Measurements from ENCODE around the gene AP3B1. TPM values are rescaled to one million over a fixed set of nuclear protein-coding genes. Genes with fewer than 3 reads are reported as not detected.
"Not testable (repeated sequence)": the region's sequence is repeated elsewhere in the genome, so short reads cannot be mapped to it uniquely, and the experiment has no call there.

AP3B1 gene
- total RNA-seq, 1 experiment from 2014 or later, result 30.3 TPM

DNA sequence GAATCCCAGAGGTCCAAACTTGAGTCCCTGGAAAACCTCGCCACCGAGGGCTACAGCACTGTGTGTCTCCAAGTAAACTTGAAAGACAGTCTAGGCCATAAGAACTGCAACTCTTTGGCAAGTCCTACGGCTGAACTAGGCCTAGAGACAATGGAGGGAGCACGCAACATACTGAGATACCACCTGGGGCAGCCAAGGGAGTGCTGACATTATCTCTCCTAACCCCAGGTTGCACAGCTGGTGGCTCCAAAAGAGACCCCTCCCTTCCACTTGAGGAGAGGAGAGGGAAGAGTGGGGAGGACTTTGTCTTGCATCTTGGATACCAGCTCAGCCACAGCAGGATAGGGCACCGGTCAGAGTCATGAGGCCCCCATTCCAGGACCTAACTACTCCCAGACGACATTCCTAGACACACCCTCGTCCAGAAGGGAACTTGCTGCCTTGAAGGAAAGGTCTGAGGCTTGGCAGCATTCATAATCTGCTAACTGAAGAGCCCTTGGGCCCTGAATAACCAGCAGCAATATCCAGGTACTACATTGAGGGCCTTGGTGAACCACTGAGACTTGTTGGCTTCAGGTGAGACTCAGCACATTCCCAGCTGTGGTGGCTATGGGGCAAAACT lies 42.7 kb downstream of the AP3B1 start:
- no peak for DNase-seq (ENCODE audit: low read depth)

DNA sequence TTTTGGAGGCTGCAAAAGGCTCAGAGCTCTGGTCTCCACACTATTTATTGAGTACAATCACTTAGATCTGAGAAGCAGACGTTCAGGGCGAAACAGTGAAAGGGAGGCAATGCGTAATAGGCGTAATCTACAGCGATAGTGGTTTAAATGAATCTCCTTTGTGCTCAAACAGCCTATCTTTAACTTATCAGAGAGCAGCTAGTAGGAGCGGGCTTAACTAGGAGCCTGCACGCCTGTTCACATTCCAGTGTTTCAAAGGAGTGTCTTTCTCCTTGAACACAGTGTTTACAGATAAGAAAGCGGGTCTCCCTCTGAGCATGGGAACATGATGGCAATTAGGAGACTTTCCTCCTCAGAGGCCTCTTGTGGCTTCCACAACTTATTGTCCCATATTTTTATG lies 49.4 kb downstream of the AP3B1 start:
- no peak for DNase-seq (ENCODE audit: low read depth)

DNA sequence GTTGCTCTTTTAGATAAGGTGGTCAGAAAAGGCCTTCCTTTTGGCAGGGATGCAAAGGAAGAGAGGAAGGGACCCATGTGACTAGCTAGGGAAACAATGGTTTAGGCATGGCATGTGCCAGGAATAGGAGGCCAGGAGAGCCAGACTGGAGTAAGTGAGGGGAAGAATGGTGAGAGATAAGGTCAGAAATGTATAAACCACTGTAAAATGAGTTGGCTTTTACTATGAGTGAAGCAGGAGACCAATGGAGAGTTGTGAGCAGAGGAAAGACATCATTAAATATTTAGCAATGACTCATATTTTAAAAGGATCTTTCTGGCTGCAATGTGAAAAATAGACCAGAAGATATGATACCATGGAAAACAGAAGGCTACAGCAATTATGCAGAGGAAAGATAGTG lies 50.9 kb downstream of the AP3B1 start:
- DNase-seq (ENCODE audit: low read depth), result peak; percentile 73

DNA sequence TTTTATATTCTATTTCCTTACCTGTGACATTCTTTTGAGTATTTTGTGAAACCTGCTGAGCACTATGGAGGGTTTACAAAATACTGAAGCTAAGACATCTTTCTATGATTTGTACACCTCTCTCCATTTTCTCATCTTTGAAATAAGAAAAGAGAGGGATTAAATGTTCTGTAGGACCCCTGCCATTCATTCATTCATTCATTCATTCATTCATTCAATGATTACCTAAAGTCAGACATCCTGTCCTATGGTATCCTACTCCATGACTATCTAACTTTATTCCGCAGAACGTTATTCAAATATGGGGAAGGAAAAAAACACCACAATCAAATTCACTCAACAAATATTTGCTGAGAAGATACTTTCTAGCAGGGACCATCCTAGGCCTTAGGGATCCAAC lies 51.4 kb downstream of the AP3B1 start:
- no peak for DNase-seq (ENCODE audit: low read depth)

DNA sequence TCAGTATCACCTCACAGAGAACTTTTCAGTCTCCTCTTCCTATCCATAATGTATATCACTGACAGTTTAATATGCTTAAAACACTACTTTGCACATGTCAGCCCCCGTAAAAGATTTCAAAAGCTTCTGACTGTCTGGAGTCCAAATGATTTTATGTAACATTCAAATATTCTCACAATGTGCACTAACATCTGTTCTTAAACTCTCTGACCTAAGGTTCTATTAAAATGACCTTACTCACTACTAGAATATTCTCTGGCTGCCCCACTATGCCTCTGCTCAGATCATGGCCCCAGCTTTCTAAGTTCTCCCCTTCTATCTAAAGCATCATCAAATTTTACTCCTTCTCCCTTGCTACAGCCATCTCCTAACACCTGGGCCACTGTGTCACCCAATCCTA lies 52.5 kb downstream of the AP3B1 start:
- DNase-seq (ENCODE audit: low read depth), result no peak

DNA sequence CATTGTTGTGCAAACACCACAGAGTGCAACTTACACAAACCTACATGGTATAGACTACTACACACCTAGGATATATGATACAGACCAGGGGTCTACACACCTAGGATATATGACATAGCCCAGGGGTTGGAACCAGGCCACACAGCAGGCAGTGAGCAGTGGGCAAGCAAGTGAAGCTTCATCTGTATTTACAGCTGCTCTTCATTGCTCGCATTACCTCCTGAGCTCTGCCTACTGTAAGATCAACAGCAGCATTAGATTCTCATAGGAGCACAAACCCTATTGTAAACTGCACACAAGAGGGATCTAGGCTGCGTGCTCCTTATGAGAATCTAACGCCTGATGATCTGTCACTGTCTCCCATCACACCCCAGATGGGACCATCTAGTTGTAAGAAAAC lies 56.6 kb downstream of the AP3B1 start:
- DNase-seq (ENCODE audit: low read depth), result no peak

DNA sequence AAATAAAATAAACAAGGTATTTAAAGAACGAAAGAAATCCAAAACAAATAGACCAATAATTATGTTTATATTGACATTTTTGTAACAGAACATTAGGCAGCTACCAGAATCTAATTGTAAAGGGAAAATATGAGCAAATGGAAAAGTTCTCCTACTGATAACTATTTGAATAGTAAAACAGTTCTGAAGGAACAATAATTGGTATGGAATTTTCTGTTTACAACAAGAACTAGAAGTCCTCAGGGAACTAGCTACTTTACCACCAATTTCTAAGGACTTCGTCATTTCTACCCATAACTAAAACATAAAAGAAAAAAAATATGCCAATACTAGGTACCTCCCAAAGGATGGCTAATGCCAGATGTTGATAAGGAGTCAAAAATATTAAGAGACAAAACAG lies 58.5 kb downstream of the AP3B1 start:
- DNase-seq (ENCODE audit: low read depth), result no peak

DNA sequence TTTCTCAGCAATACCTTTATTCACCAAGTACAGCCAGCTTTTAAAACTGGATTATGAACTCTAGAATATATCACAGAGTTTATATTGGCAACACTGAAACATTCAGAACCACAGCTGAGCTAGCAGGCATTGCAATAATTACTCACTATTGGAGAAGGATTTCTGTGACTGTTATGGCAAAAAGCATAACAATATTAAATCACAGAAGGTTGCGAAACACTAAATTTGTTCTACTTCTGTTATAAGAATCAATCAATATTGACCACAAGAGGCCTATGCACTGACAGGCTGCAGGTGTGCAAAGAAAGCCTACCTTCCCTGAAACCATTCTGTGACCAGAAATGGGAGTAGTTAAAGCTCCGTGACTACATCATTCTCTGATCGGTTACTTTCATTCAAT lies 59.2 kb downstream of the AP3B1 start:
- DNase-seq (ENCODE audit: low read depth), result no peak

DNA sequence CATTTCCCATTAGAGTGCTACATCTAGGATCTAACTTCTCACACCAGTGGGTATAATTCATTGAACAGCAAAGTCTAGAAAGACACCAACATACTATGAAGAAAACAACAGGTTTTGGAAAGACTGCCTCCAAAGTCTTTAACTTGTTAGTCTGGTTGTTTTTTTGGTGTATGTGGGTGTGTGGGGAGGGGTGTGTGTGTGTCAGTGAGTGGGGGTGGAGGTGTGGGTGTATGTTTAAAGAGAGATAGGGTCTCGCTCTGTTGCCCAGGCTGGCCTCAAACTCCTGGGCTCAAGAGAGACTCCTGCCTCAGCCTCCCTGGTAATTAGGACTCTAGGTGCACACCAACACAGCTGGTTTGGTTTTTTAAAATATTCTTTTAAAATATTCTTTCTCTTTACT lies 59.7 kb downstream of the AP3B1 start:
- DNase-seq (ENCODE audit: low read depth), result no peak

DNA sequence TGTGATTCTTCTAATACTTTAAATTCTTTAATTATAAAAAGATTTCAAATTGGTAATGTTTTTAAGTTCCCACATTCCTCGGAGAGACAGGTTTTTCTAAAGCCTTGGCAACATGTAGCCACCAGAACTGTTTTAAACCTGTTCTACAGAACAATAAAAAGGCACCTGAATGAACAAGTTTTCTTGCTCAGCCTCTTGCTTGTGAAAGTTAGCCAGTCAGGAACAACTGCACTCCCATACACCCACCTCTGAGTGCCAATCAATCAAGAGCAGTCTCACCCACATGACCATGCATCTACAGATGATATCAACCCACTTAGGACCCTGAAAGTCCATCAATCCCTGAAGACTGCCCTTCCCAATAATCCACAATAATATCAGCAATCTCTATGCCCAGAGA lies 62.3 kb downstream of the AP3B1 start:
- no peak for DNase-seq (ENCODE audit: low read depth)

DNA sequence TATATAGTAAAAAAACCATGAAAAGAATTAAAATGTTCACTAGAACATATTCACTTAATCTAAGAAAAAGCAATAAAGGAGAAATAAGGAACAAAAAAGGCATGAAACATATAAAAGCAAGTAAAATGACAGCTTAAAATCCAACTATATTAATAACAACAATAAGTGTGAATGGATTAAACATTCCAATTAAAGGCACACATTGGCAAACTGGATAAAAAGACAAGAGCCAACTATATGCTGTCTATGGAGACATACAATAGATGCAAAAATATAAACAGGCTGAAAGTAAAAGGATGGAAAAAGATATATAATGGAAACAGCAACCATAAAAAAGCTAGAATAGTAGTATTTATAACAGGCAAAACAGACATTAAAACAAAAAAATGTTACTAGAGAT lies 70.1 kb downstream of the AP3B1 start:
- no peak for DNase-seq (ENCODE audit: low read depth)

DNA sequence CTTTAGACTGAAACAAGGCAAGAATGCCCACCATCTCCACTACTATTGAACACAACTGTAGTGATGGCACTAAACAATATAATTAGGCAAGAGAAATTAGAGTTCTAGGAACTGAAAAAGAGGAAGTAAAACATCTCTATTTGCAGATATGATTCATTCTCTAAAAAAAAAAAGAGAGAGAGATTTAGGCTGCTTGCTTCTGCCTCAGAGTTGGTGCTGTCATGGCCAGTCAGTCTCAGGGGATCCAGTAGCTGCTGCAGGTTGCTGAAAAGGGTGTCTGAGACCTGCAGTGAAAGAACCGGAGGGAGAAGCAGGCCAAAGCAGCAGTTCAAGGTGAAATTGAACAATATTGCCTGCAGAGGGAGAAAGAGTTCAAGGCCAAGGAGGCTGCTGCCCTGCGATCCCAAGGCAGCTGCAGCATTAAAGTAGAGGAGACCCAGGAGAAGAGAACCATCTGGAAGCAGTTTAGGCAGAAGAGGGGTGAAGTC lies 72.5 kb downstream of the AP3B1 start:
- peak; percentile 15 for DNase-seq (ENCODE audit: low read depth)

DNA sequence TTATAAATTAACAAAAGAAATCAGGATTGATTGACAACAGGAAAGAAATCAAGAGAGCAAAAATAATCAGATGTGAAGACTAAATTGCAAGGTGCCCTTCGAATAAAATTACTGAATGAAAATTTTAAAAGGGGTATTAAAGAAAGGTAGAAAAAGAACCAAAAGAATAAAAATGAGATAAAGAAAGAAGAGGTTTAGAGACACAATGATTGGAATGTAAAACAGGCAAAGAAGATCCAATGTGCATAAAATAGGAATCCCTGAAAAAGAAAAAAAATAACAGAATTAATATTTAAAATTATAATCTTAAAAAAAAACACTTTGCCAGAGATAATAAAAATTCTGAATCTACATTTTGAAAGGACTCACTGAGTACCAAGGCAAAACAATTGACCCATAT lies 73.0 kb downstream of the AP3B1 start:
- DNase-seq (ENCODE audit: low read depth), result no peak

DNA sequence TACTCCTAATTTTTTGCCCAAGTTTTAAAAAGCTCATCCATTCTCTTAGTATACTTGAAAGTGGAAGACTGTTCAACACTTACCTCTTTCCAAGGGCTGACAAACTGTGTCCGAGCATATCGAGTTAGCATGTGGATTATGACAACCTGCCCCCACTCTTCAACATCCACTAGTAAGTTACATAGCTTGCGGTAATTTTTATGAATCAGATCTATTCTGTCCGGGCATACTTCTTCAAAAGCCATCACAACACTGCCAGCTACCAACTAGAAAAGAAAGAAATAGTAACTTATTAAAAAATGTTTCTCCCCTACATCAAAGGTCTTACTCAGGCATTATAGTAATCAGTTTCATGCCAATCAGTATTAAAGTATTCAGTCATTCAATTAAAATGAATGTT lies 78.5 kb downstream of the AP3B1 start:
- no peak for DNase-seq (ENCODE audit: low read depth)

DNA sequence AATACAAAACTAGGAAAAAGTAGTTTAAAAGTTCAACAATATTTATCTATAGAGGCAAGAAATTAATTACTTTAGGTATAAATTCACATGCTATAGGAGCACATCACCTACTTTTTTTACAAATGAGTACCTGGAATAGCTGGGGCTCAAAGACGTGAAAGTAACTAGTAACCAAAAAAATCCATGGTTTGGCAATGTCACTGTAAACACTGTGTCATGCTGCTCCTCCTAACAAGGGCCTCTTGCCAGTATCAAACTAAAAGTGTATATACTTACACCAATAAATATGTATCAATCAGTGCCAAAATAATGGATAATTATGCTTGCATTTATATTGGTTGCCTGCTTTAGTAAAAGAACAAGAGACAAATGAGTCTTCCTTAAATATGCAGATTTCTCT lies 78.9 kb downstream of the AP3B1 start:
- DNase-seq (ENCODE audit: low read depth), result no peak

DNA sequence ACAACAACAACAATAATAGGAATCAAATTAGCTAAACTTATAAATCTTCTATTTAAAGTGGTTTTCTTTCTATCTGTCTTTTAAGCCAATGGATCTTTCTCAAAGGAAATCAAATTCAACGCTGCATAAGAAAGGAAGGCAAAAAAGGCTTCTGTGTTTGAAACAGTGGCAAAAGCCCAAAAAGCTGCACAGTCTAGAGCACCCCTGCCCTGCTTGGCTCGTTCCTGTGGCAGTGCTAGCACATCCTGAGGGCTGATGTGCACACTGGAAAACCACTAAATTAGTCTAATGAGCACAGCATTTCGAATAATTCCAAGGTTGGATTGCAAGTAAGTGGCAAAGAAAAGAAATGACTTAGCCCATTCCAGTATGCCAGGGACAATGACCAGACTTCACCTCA lies 80.7 kb downstream of the AP3B1 start:
- DNase-seq (ENCODE audit: low read depth), result no peak

DNA sequence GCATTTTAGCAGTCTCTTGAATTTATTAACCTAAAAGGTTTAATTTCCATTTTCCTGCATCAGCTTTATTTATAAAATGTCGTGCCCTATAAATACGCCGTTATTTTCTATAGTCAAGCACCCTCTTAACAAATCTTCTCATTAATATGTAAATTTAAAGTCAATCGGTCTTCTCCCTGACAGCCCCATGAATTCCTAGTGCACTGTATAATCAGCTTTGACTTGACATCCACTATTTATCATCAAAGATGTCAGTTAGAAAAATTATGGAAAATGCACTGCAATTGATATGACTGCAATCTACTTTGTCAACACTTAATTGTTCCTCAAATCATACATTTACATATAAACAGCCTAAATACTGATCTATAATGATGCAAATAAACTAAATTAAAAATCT lies 83.4 kb downstream of the AP3B1 start:
- DNase-seq (ENCODE audit: low read depth), result no peak

DNA sequence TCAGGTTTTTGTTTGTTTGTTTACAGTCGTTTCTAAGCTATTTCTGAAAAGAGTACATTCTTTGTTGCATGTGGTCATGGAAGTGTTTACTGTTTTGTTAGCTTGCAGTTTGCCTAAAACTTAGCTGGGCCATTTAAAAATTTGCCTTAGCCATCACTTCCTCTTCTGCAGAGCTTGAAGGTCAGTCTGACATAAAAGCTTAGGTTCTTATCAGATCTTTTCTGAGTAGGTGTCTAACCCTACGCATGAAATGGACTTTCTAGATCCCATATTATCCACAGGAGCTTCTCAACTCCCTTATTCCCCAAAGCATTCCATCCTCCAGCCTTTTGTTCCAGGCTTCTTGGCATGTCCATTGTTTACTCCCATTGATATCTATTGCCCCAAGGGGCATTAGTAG lies 90.3 kb downstream of the AP3B1 start:
- no peak for DNase-seq (ENCODE audit: low read depth)

DNA sequence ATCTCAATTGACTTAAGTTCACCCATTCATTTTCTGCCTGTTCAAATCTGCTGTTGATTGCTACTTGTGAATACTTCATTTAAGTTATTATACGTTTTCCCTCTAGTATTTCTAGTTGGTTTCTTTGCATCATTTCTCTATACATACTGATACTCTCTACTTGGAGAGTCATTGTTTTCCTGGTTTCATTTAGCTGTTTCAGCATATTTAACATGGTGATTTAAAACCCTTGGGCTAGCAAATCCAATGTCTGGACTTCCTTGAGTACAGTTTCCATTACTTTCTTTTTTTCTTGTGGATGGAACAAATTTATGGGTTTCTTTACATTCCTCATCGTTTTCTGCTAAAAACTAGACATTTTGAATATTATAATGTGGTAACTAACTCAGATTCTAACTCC lies 90.7 kb downstream of the AP3B1 start:
- DNase-seq (ENCODE audit: low read depth), result no peak

DNA sequence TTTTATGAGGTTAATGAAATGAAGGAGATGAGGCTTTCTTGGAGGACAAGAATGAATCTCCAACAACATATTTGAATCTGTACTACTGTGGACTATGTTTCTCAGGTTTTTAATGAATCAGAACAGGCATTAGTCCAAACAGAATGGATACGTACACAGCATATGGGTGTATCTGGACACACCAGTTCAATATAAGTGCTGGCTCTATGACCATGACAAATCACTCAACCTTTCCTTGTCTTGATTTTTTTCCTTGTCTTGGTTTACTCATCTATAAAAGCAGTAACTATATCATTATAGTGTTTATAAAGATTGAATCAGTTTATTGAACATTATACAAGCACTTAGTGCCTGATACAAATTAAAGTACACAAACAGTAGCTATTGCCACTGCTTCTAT lies 104.1 kb downstream of the AP3B1 start:
- DNase-seq (ENCODE audit: low read depth), result no peak

DNA sequence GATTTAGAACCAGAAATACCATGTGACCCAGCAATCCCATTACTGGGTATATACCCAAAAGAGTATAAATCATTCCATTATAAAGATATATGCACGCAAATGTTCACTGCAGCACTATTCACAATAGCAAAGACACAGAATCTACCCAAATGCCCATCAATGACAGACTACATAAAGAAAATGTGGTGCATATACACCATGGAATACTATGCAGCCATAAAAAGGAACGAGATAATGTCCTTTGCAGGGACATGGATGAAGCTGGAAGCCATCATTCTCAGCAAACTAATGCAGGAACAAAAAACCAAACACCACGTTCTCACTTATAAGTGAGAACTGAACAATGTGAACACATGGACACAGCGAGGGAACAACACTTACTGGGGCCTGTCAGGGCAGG lies 105.8 kb downstream of the AP3B1 start:
- DNase-seq (ENCODE audit: low read depth), result not testable (repeated sequence)

DNA sequence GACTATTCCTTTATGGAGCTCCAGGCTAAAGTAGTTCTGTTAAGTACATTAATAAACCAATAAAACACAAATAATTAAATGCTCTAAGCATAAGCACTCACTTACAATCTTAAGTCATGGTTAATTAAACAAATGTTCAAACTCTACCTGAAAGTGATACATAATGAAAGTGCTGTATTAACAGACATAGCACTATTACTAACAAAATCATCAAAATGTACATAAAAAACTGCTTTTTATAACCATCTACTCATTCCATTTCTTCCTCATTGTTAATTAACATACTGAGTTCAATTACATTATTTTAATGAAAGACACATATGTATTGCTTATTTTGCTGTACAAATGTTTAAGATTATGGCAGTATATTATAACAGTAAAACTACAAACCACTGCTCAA lies 107.3 kb downstream of the AP3B1 start:
- DNase-seq (ENCODE audit: low read depth), result no peak

DNA sequence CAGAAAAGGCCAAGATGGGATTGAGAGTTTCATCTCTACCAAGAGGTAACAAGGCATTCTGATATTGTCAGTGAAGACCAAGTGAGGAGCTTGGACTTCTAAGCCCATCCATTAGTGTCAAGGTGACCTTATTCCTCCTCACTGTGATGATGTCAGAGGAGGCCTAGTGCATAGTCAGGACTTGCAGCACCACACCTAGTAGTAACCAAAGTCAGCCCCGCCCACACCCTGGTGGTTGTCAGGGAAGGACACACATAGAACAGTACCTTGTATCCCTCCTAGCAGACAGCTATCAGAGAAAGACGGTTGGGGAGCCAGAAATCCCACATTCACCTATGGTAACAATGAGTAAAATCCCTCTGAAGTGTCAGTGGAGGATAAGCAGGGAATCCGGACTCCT lies 111.7 kb downstream of the AP3B1 start:
- DNase-seq (ENCODE audit: low read depth), result no peak

DNA sequence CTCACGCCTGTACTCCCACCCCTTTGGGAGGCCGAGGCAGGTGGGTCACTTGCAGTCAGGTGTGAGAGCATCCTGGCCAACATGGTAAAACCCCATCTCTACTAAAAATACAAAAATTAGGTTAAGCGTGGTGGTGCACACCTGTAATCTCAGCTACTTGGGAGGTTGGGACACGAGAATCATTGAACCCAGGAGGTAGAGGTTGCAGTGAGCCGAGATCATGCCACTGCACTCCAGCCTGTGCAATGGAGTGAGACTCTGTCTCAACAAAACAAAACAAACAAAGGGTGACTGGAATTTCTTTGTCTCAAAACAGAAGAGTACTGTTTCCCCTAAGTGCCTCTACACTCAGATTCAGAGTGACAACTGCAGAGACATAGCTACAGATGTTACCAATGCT lies 116.1 kb downstream of the AP3B1 start:
- DNase-seq (ENCODE audit: low read depth), result no peak
